Cardiac septum (tissue), 1 donor: Measurements from ENCODE around the gene GALNT16. TPM values are rescaled to one million over a fixed set of nuclear protein-coding genes. Genes with fewer than 3 reads are reported as not detected.

Experiments used
- DNase-seq: peaks from one replicate; pipeline ENCODE4 v3.0.0-alpha.2; 2020; ENCODE audit warnings: low spot score
- intact Hi-C: fragments of 100-400 bp; cut with DNase I; formaldehyde crosslinking; loops from one replicate; pipeline ENCODE4 v1.14.0; 2022
- total RNA-seq: library from RNA; stranded (reverse); fragmentation: NEBNext Ultra II Directional; extraction: Animal tissue kit (Norgen Biotek cat#: 25700); gene quantifications from one replicate; pipeline ENCODE4 v1.2.1, GENCODE V29; 2021
- donor health status: DM: no; HTN: no; CAD: no.

The GALNT16 gene
- total RNA-seq, 1 donor from 2014 or later = 25.8 TPM

GRCh38 chr14:69303086-69303485 lies 43.1 kb downstream of the GALNT16 start:
- intact Hi-C loops = no loop called here
- DNase-seq = peak; percentile 67

GRCh38 chr14:69312608-69313007 lies 52.6 kb downstream of the GALNT16 start:
- peak; percentile 60 for DNase-seq

GRCh38 chr14:69313176-69313575 lies 53.2 kb downstream of the GALNT16 start:
- intact Hi-C loops = no loop called here

More at GRCh38 chr14:69312608-69313007, 52.6 kb downstream of the GALNT16 start:
- intact Hi-C loops = no loop called here

GRCh38 chr14:69314327-69314726 lies 54.4 kb downstream of the GALNT16 start:
- intact Hi-C loops = no loop called here
- DNase-seq = peak; percentile 72

More at GRCh38 chr14:69313176-69313575, 53.2 kb downstream of the GALNT16 start:
- DNase-seq = peak; percentile 47

GRCh38 chr14:69315301-69315700 lies 55.3 kb downstream of the GALNT16 start:
- DNase-seq = peak; percentile 68
- intact Hi-C loops = loop anchor here (5.0 kb wide), 1 partner anchor 53 kb away; the partner anchor contains the start of gene GALNT16

GRCh38 chr14:69316449-69317101 lies 56.6 kb downstream of the GALNT16 start:
- DNase-seq = peak; percentile 59
- intact Hi-C loops = loop anchor here (5.0 kb wide), 1 partner anchor 54 kb away; the partner anchor contains the start of gene GALNT16

- intact Hi-C loops = loop anchor here (5.0 kb wide), 1 partner anchor 55 kb away; the partner anchor contains the start of gene GALNT16
- DNase-seq = peak; percentile 89
Measured at GRCh38 chr14:69317102-69317755, 57.3 kb downstream of the GALNT16 start.

- intact Hi-C loops = loop anchor here (5.0 kb wide), 1 partner anchor 55 kb away; the partner anchor contains the start of gene GALNT16
- DNase-seq = no peak
Measured at GRCh38 chr14:69317780-69318179, 57.8 kb downstream of the GALNT16 start.

GRCh38 chr14:69318241-69318640 lies 58.3 kb downstream of the GALNT16 start:
- DNase-seq = peak; percentile 51
- intact Hi-C loops = loop anchor here (5.0 kb wide), 1 partner anchor 56 kb away; the partner anchor contains the start of gene GALNT16

GRCh38 chr14:69318901-69319475 lies 59.0 kb downstream of the GALNT16 start:
- intact Hi-C loops = loop anchor here (5.0 kb wide), 1 partner anchor 57 kb away; the partner anchor contains the start of gene GALNT16
- peak; percentile 63 for DNase-seq

GRCh38 chr14:69319911-69320310 lies 60.0 kb downstream of the GALNT16 start:
- intact Hi-C loops = loop anchor here (5.0 kb wide), 1 partner anchor 58 kb away; the partner anchor contains the start of gene GALNT16

GRCh38 chr14:69320581-69321365 lies 60.8 kb downstream of the GALNT16 start:
- intact Hi-C loops = no loop called here
- peak; percentile 71 for DNase-seq

More at GRCh38 chr14:69319911-69320310, 60.0 kb downstream of the GALNT16 start:
- peak; percentile 54 for DNase-seq

- intact Hi-C loops = no loop called here
- peak; percentile 62 for DNase-seq
Measured at GRCh38 chr14:69321601-69322330, 61.8 kb downstream of the GALNT16 start.

GRCh38 chr14:69323266-69323998 lies 63.5 kb downstream of the GALNT16 start:
- intact Hi-C loops = no loop called here
- DNase-seq = peak; percentile 43

GRCh38 chr14:69323999-69324282 lies 64.0 kb downstream of the GALNT16 start:
- peak; percentile 50 for DNase-seq
- intact Hi-C loops = no loop called here

GRCh38 chr14:69324341-69324931 lies 64.5 kb downstream of the GALNT16 start:
- intact Hi-C loops = no loop called here

GRCh38 chr14:69325086-69325485 lies 65.1 kb downstream of the GALNT16 start:
- intact Hi-C loops = no loop called here

More at GRCh38 chr14:69324341-69324931, 64.5 kb downstream of the GALNT16 start:
- peak; percentile 61 for DNase-seq

More at GRCh38 chr14:69325086-69325485, 65.1 kb downstream of the GALNT16 start:
- no peak for DNase-seq
